Activated T-helper 1 cell treated with anti-CD3 and anti-CD28 coated beads, Interleukin-12 subunit alpha, Interleukin-12 subunit beta, Interleukin-2, Interleukin-4 antibody, amounts not matched to agents 30 ng/mL and 10 ng/mL and 1 ng/mL, durations not matched to agents 14 hours and 24 hours and 36 hours (primary cell): ENCODE measurements around the gene TNS3. TPM values are rescaled to one million over a fixed set of nuclear protein-coding genes. Genes with fewer than 3 reads are reported as not detected.

Experiments
- DNase-seq: peaks from one replicate; pipeline ENCODE4 v3.0.0; 2021; ENCODE audit warnings: low spot score
- H3K27ac Mint-ChIP-seq: one replicate; pipeline ENCODE4 v1.8.0; 2021; ENCODE audit warnings: mild to moderate bottlenecking, mixed read lengths
- H3K27me3 Mint-ChIP-seq: one replicate; pipeline ENCODE4 v1.8.0; 2022; ENCODE audit warnings: mild to moderate bottlenecking, moderate library complexity, mixed read lengths; ENCODE audit not compliant: insufficient read depth
- H3K36me3 Mint-ChIP-seq: one replicate; pipeline ENCODE4 v1.8.0; 2021; ENCODE audit warnings: low read depth, mixed read lengths
- H3K4me1 Mint-ChIP-seq: one replicate; pipeline ENCODE4 v1.8.0; 2021; ENCODE audit warnings: low read depth, mixed read lengths
- H3K4me3 Mint-ChIP-seq: one replicate; pipeline ENCODE4 v1.8.0; 2021; ENCODE audit warnings: mild to moderate bottlenecking, moderate library complexity, mixed read lengths
- H3K9me3 Mint-ChIP-seq: one replicate; pipeline ENCODE4 v1.8.0; 2021; ENCODE audit warnings: mixed read lengths
- intact Hi-C: fragments of 100-400 bp; cut with micrococcal nuclease; formaldehyde crosslinking; loops from one replicate; pipeline ENCODE4 v1.15.1; 2024
- total RNA-seq: library from RNA; stranded (reverse); gene quantifications from 2 replicates; pipeline ENCODE4 v1.2.3, GENCODE V29; 2022

Gene TNS3
- total RNA-seq, 1 donor from 2014 or later: 5.8 TPM

GRCh38 chr7:47465191-47465590, 116.7 kb downstream of the TNS3 start:
- H3K4me1 Mint-ChIP-seq: no peaks in the 10 kb centered on the region
- intact Hi-C loops: no loop called here
- H3K27ac Mint-ChIP-seq: no peak overlapping the region
- H3K4me3 Mint-ChIP-seq: no peak overlapping the region
- no peaks in the 10 kb centered on the region for H3K27me3 Mint-ChIP-seq
- no peak for DNase-seq
- no peaks in the 10 kb centered on the region for H3K36me3 Mint-ChIP-seq
- no peaks in the 10 kb centered on the region for H3K9me3 Mint-ChIP-seq

- DNase-seq: no peak
- Mint-ChIP-seq H3K27ac (no peak overlapping the region), H3K9me3 (no peaks in the 10 kb centered on the region), H3K4me3 (no peak overlapping the region), H3K27me3 (peaks cover 2% of the 10 kb centered on the region), H3K36me3 (no peaks in the 10 kb centered on the region), H3K4me1 (no peaks in the 10 kb centered on the region)
- intact Hi-C loops: no loop called here
Observed at GRCh38 chr7:47464266-47464665, 117.6 kb downstream of the TNS3 start.

- Mint-ChIP-seq H3K27ac (no peak overlapping the region), H3K27me3 (peaks cover 2% of the 10 kb centered on the region), H3K4me1 (no peaks in the 10 kb centered on the region), H3K4me3 (no peak overlapping the region), H3K36me3 (no peaks in the 10 kb centered on the region), H3K9me3 (no peaks in the 10 kb centered on the region)
- intact Hi-C loops: no loop called here
- DNase-seq: no peak
Observed at GRCh38 chr7:47461746-47462145, 120.2 kb downstream of the TNS3 start.

- intact Hi-C loops: no loop called here
- no peaks in the 10 kb centered on the region for H3K36me3 Mint-ChIP-seq
Observed at GRCh38 chr7:47461161-47461560, 120.8 kb downstream of the TNS3 start.

GRCh38 chr7:47460251-47460989, 121.5 kb downstream of the TNS3 start:
- Mint-ChIP-seq H3K36me3 (no peaks in the 10 kb centered on the region), H3K4me3 (no peak overlapping the region), H3K27ac (no peak overlapping the region), H3K9me3 (no peaks in the 10 kb centered on the region), H3K4me1 (no peaks in the 10 kb centered on the region), H3K27me3 (peaks cover 2% of the 10 kb centered on the region)
- DNase-seq: no peak
- intact Hi-C loops: no loop called here

More at GRCh38 chr7:47461161-47461560, 120.8 kb downstream of the TNS3 start:
- Mint-ChIP-seq H3K4me3 (no peak overlapping the region), H3K4me1 (no peaks in the 10 kb centered on the region), H3K27me3 (peaks cover 2% of the 10 kb centered on the region), H3K9me3 (no peaks in the 10 kb centered on the region), H3K27ac (no peak overlapping the region)
- DNase-seq: no peak

GRCh38 chr7:47458486-47458885, 123.4 kb downstream of the TNS3 start:
- no peak for DNase-seq
- peaks cover 2% of the 10 kb centered on the region for H3K27me3 Mint-ChIP-seq
- no peaks in the 10 kb centered on the region for H3K4me1 Mint-ChIP-seq
- H3K27ac Mint-ChIP-seq: no peak overlapping the region
- intact Hi-C loops: no loop called here
- H3K4me3 Mint-ChIP-seq: no peak overlapping the region
- H3K36me3 Mint-ChIP-seq: no peaks in the 10 kb centered on the region
- no peaks in the 10 kb centered on the region for H3K9me3 Mint-ChIP-seq

- H3K27ac Mint-ChIP-seq: no peak overlapping the region
- H3K9me3 Mint-ChIP-seq: no peaks in the 10 kb centered on the region
- DNase-seq: no peak
- H3K4me1 Mint-ChIP-seq: no peaks in the 10 kb centered on the region
- intact Hi-C loops: no loop called here
- H3K27me3 Mint-ChIP-seq: peaks cover 2% of the 10 kb centered on the region
- no peak overlapping the region for H3K4me3 Mint-ChIP-seq
- no peaks in the 10 kb centered on the region for H3K36me3 Mint-ChIP-seq
Observed at GRCh38 chr7:47458057-47458456, 123.9 kb downstream of the TNS3 start.

GRCh38 chr7:47456210-47456955, 125.5 kb downstream of the TNS3 start:
- Mint-ChIP-seq H3K27ac (no peak overlapping the region), H3K9me3 (no peaks in the 10 kb centered on the region), H3K36me3 (no peaks in the 10 kb centered on the region), H3K4me1 (no peaks in the 10 kb centered on the region), H3K27me3 (peaks cover 2% of the 10 kb centered on the region), H3K4me3 (no peak overlapping the region)
- no peak for DNase-seq
- intact Hi-C loops: no loop called here

- intact Hi-C loops: no loop called here
- Mint-ChIP-seq H3K36me3 (no peaks in the 10 kb centered on the region), H3K27ac (no peak overlapping the region), H3K9me3 (no peaks in the 10 kb centered on the region), H3K4me3 (no peak overlapping the region), H3K4me1 (no peaks in the 10 kb centered on the region), H3K27me3 (peaks cover 2% of the 10 kb centered on the region)
- DNase-seq: no peak
Observed at GRCh38 chr7:47455872-47456185, 126.1 kb downstream of the TNS3 start.

- Mint-ChIP-seq H3K27me3 (peaks cover 2% of the 10 kb centered on the region), H3K4me3 (no peak overlapping the region), H3K27ac (no peak overlapping the region), H3K4me1 (no peaks in the 10 kb centered on the region), H3K36me3 (no peaks in the 10 kb centered on the region), H3K9me3 (no peaks in the 10 kb centered on the region)
- intact Hi-C loops: no loop called here
- DNase-seq: no peak
Observed at GRCh38 chr7:47454974-47455871, 126.7 kb downstream of the TNS3 start.

- Mint-ChIP-seq H3K9me3 (no peaks in the 10 kb centered on the region), H3K27me3 (no peaks in the 10 kb centered on the region), H3K4me3 (no peak overlapping the region), H3K27ac (no peak overlapping the region), H3K4me1 (no peaks in the 10 kb centered on the region), H3K36me3 (no peaks in the 10 kb centered on the region)
- intact Hi-C loops: no loop called here
- no peak for DNase-seq
Observed at GRCh38 chr7:47454069-47454973, 127.6 kb downstream of the TNS3 start.
